ENCODE measurements around the gene SLPI. TPM values are rescaled to one million over a fixed set of nuclear protein-coding genes. Genes with fewer than 3 reads are reported as not detected.

The SLPI gene
- total and polyA plus RNA-seq, 8 donors = 9.7 to 420 (median 138) TPM

DNA sequence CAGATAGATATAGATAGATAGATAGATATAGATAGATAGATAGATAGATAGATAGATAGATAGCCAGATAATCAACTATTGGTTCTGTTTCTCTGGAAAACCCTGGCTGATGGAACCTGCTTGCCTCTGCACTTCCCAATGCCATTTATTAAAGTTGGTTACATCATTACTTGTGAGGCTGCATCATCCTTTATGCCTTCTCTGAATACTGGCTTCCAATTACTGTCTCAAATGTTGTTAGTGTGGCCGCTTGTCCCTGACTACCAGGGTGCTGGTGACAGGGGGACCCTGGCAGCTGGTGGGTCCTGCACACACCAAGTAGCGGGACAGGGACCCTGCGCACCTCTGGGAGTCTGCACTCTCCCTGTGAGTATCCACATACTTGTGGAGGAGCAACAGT, 3.9 kb upstream of the SLPI start:
- intact Hi-C loops (cut with DNase I; ENCODE audit: low total_unique reads) = no loop called here
- Histone ChIP-seq H3K9me3 (no peaks in the 10 kb centered on the region), H3K4me1 (peaks cover 14 to 24% (median 19%) of the 10 kb centered on the region in 4 donors), H3K36me3 (no peaks in the 10 kb centered on the region), H3K27me3 (no peaks in the 10 kb centered on the region), H3K27ac (no peak overlapping the region), H3K4me3 (no peak overlapping the region)
- no peak for TF ChIP-seq POLR2AphosphoS5 (IDR thresholded peaks at IDR 0.05)
- TF ChIP-seq EP300 (IDR thresholded peaks at IDR 0.05) = no peak
- TF ChIP-seq, protein P1, sequence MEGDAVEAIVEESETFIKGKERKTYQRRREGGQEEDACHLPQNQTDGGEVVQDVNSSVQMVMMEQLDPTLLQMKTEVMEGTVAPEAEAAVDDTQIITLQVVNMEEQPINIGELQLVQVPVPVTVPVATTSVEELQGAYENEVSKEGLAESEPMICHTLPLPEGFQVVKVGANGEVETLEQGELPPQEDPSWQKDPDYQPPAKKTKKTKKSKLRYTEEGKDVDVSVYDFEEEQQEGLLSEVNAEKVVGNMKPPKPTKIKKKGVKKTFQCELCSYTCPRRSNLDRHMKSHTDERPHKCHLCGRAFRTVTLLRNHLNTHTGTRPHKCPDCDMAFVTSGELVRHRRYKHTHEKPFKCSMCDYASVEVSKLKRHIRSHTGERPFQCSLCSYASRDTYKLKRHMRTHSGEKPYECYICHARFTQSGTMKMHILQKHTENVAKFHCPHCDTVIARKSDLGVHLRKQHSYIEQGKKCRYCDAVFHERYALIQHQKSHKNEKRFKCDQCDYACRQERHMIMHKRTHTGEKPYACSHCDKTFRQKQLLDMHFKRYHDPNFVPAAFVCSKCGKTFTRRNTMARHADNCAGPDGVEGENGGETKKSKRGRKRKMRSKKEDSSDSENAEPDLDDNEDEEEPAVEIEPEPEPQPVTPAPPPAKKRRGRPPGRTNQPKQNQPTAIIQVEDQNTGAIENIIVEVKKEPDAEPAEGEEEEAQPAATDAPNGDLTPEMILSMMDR (IDR thresholded peaks at IDR 0.05) = no peak
- no peak for TF ChIP-seq POLR2A (IDR thresholded peaks at IDR 0.05)
- DNase-seq = no peak
- WGBS, 5 donors = 91 to 98% (median 96%) methylated on average over 3 of the region's 3 CpGs

DNA sequence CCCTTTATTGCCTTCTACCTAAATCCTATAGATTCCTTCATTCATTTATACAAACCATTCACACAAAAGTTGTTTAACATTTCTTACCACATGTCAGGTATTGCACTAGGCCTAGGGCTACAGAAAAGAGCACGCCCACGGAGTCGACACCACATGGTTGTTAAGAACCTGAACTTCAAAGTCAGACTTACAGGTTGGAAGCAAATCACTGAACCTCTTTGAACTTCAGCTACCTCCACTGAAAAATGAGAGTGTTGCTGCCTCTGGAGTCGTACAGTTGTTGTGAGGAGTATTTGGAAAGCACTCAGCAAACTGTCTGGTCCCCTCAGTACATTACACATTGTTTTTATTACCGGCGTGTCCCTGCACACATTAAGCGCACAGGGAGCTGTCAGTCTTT, 3.3 kb upstream of the SLPI start:
- Histone ChIP-seq H3K36me3 (no peaks in the 10 kb centered on the region), H3K9me3 (no peaks in the 10 kb centered on the region), H3K4me3 (no peak overlapping the region), H3K4me1 (peaks cover 14 to 30% (median 21%) of the 10 kb centered on the region in 4 donors), H3K27me3 (no peaks in the 10 kb centered on the region), H3K27ac (no peak overlapping the region)
- TF ChIP-seq, protein P1 (IDR thresholded peaks at IDR 0.05) = no peak
- TF ChIP-seq POLR2A (IDR thresholded peaks at IDR 0.05) = no peak
- TF ChIP-seq POLR2AphosphoS5 (IDR thresholded peaks at IDR 0.05) = no peak
- no peak for DNase-seq
- WGBS, 5 donors = 80 to 89% (median 85%) methylated on average over 7 of the region's 7 CpGs
- intact Hi-C loops (cut with DNase I; ENCODE audit: low total_unique reads) = no loop called here

DNA sequence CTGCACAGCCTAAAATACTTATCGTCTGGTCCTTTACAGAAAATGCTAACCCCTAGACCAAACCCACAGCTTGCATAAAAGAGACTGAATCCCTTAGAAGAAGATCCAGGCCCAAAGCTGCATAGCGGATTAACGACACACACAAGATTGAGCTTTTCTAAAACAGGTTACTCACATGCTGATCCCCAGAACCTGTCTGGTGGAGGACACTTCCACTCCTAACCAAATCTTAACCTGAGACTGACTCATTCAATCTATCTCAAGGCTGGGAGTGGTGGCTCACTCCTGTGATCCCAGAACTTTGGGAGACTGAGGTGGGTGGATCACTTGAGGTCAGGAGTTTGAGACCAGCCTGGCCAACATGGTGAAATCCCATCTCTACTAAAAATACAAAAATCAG, 2.8 kb upstream of the SLPI start:
- Histone ChIP-seq H3K27ac (no peak overlapping the region), H3K27me3 (no peaks in the 10 kb centered on the region), H3K36me3 (no peaks in the 10 kb centered on the region), H3K9me3 (no peaks in the 10 kb centered on the region), H3K4me1 (peaks cover 14 to 30% (median 22%) of the 10 kb centered on the region in 4 donors), H3K4me3 (no peak overlapping the region)
- TF ChIP-seq POLR2AphosphoS5 (IDR thresholded peaks at IDR 0.05) (no peak), EP300 (IDR thresholded peaks at IDR 0.05) (no peak), POLR2A (IDR thresholded peaks at IDR 0.05) (no peak)
- TF ChIP-seq, protein P1 (IDR thresholded peaks at IDR 0.05) = no peak
- intact Hi-C loops (cut with DNase I; ENCODE audit: low total_unique reads) = no loop called here
- no peak for DNase-seq
- whole genome bisulfite sequencing, 5 donors = 63 to 91% (median 83%) methylated on average over 3 of the region's 3 CpGs

DNA sequence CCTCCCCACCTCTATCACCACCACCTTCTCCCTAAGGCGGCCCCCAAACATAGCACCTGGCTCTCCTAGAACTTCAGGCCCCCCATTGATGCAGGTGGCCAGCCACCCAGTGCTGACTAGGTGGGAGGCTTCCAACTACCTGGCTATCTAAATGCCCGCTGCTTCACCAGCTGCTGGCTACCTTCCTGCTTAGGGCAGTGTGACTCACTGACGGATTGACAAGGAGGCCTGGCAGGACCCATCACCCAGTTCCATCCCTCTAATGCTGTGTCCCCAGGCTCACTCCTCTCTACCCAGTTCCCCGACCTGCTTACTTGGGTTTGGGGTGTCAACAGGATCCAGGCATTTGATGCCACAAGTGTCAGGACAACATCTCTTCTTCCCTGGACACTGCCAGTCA, 1.1 kb downstream of the SLPI start:
- H3K4me3 ChIP-seq = peak overlapping the region in 1 of 4 donors; percentile 29
- H3K9me3 ChIP-seq = no peaks in the 10 kb centered on the region
- no peaks in the 10 kb centered on the region for H3K36me3 ChIP-seq
- no peak for TF ChIP-seq EP300 (IDR thresholded peaks at IDR 0.05)
- TF ChIP-seq POLR2A (IDR thresholded peaks at IDR 0.05) = no peak
- no peak for TF ChIP-seq POLR2AphosphoS5 (IDR thresholded peaks at IDR 0.05)
- TF ChIP-seq, protein P1 (IDR thresholded peaks at IDR 0.05) = no peak
- peaks cover 14 to 30% (median 22%) of the 10 kb centered on the region in 4 donors for H3K4me1 ChIP-seq
- WGBS, 5 donors = 78 to 93% (median 86%) methylated on average over 4 of the region's 4 CpGs
- H3K27me3 ChIP-seq = no peaks in the 10 kb centered on the region
- peak in 1 of 2 donors; percentile 34 for DNase-seq
- no peak overlapping the region for H3K27ac ChIP-seq
- intact Hi-C loops (cut with DNase I; ENCODE audit: low total_unique reads) = no loop called here
